Stimulated activated CD4-positive, alpha-beta T cell treated with anti-CD3 and anti-CD28 coated beads, Interleukin-2, amount 100 ng/mL, for 24 hours (primary cell): Measurements from ENCODE around the gene IL17RC.
"Not testable (repeated sequence)": the region's sequence is repeated elsewhere in the genome, so short reads cannot be mapped to it uniquely, and the experiment has no call there.

ENCODE experiments used
- DNase-seq, 2 donors: peaks; one replicate each; pipeline ENCODE4 v3.0.0-alpha.2; 2020

IL17RC gene

GRCh38 chr3:9896755-9897407 lies 20.0 kb upstream of the IL17RC start:
- DNase-seq: not testable (repeated sequence)

- no peak for DNase-seq
Measured at GRCh38 chr3:9897408-9898372, 19.2 kb upstream of the IL17RC start.

GRCh38 chr3:9898467-9899241 lies 18.2 kb upstream of the IL17RC start:
- DNase-seq: no peak

- no peak for DNase-seq
Measured at GRCh38 chr3:9899289-9899791, 17.6 kb upstream of the IL17RC start.

- not testable (repeated sequence) for DNase-seq
Measured at GRCh38 chr3:9900965-9901415, 15.9 kb upstream of the IL17RC start.

- DNase-seq: peak; percentile 45 to 48
Measured at GRCh38 chr3:9901967-9902366, 14.9 kb upstream of the IL17RC start.

GRCh38 chr3:9902372-9903237 lies 14.3 kb upstream of the IL17RC start, which contains the start of gene IL17RE:
TSS of gene IL17RE (plus strand) at chr3:9902848. CDS start at chr3:9902933, 85 bp downstream.
- DNase-seq: no peak

- no peak for DNase-seq
Measured at GRCh38 chr3:9903238-9903624, 13.7 kb upstream of the IL17RC start.

- no peak for DNase-seq
Measured at GRCh38 chr3:9903904-9904303, 13.0 kb upstream of the IL17RC start.

- DNase-seq: no peak
Measured at GRCh38 chr3:9906480-9906879, 10.4 kb upstream of the IL17RC start.

GRCh38 chr3:9908286-9908685 lies 8.6 kb upstream of the IL17RC start:
- DNase-seq: no peak

GRCh38 chr3:9909221-9910013 lies 7.5 kb upstream of the IL17RC start:
- peak in 1 of 2 donors; percentile 47 for DNase-seq

GRCh38 chr3:9911863-9912262 lies 5.0 kb upstream of the IL17RC start:
- DNase-seq: no peak

GRCh38 chr3:9912294-9912935 lies 4.5 kb upstream of the IL17RC start:
- DNase-seq: peak in 1 of 2 donors; percentile 46

- DNase-seq: no peak
Measured at GRCh38 chr3:9913601-9914000, 3.3 kb upstream of the IL17RC start.

GRCh38 chr3:9914011-9914410 lies 2.9 kb upstream of the IL17RC start:
- DNase-seq: no peak

- DNase-seq: no peak
Measured at GRCh38 chr3:9914559-9915253, 2.2 kb upstream of the IL17RC start.

- peak; percentile 35 to 58 for DNase-seq
Measured at GRCh38 chr3:9915254-9916141, 1.4 kb upstream of the IL17RC start.

GRCh38 chr3:9916346-9916733 lies 558 bp upstream of the IL17RC start:
- DNase-seq: no peak
